HCT116 (cell line): ENCODE measurements around the gene RPL38. TPM values are rescaled to one million over a fixed set of nuclear protein-coding genes. Genes with fewer than 3 reads are reported as not detected.

Experiments
- ATAC-seq: fragments of 200-7000 bp; cut with Tn5 transposase; 2 replicates; pipeline ENCODE4 v1.9.1; 2020; ENCODE audit warnings: mild to moderate bottlenecking, moderate library complexity
- BruUV-seq: library from RNA; stranded (reverse); fragments of 400-500 nt; replicated peaks from 2 replicates; lab custom pipeline; 2021; lab: Mats Ljungman, UMichigan
- CTCF ChIA-PET: fragments of 300-600 bp; sonication (Branson Sonifier 250); formaldehyde crosslinking; loops from one replicate; lab custom pipeline; 2021; ENCODE audit warnings: antibody characterized with exemption; lab: Charles Lee
- POLR2A ChIA-PET: fragments of 300-600, 350-600 bp; sonication (Branson Sonifier 250); formaldehyde crosslinking; loops from one replicate; lab custom pipeline; 2021; ENCODE audit warnings: antibody characterized with exemption; lab: Charles Lee
- RAD21 ChIA-PET, 2 experiments: fragments of 300-600 bp; sonication (Branson Sonifier 250); formaldehyde crosslinking; loops; one replicate each; lab custom pipeline; 2023; ENCODE audit warnings: low total read pairs in 2 of 2; ENCODE audit not compliant: uncharacterized antibody in 2 of 2, unreplicated experiment in 2 of 2, low non-redundant PET in 1 of 2; lab: Charles Lee
- DNase-seq: peaks from one replicate; pipeline ENCODE4 v3.0.0-alpha.2; 2010; ENCODE audit warnings: low read depth, low spot score
- H2AFZ ChIP-seq: fragments of 200-600 bp; shearing (Covaris generic), sonication (generic); 2 replicates; pipeline ENCODE4 v1.6.1; 2017; ENCODE audit warnings: low read depth, mixed run types, mixed read lengths, antibody characterized with exemption, low read length; ENCODE audit not compliant: poor library complexity, severe bottlenecking
- H3K27ac ChIP-seq: 2 replicates; pipeline ENCODE4 v1.5.1; 2012; ENCODE audit warnings: low read depth, low read length
- H3K27me3 ChIP-seq: fragments of 200-600 bp; sonication (generic); 2 replicates; pipeline ENCODE4 v1.6.1; 2016; ENCODE audit warnings: mixed run types, low read length, mixed read lengths; ENCODE audit not compliant: insufficient read depth
- H3K36me3 ChIP-seq, 2 experiments: fragments of 200-500 bp in 1 of 2; fragments of 200-600 bp in 1 of 2; sonication (Bioruptor generic) in 1 of 2; sonication (generic) in 1 of 2; 2 replicates each; pipeline versions ENCODE4 v1.5.1 to v1.6.1; 2014 to 2016; ENCODE audit warnings: low read length in 2 of 2, inconsistent platforms in 1 of 2, mixed read lengths in 1 of 2, mixed run types in 1 of 2; ENCODE audit not compliant: insufficient read depth in 2 of 2, control insufficient read depth in 1 of 2
- H3K4me1 ChIP-seq, 2 experiments: fragments of 200-600 bp in 1 of 2; sonication (generic) in 1 of 2; 2 replicates each; pipeline versions ENCODE4 v1.5.1 to v1.6.1; 2012 to 2017; ENCODE audit warnings: low read length in 2 of 2, inconsistent platforms in 1 of 2, mild to moderate bottlenecking in 1 of 2, mixed read lengths in 1 of 2, mixed run types in 1 of 2, moderate library complexity in 1 of 2; ENCODE audit not compliant: insufficient read depth in 2 of 2, control insufficient read depth in 1 of 2
- H3K4me2 ChIP-seq: fragments of 200-600 bp; sonication (generic); 2 replicates; pipeline ENCODE4 v1.6.1; 2017; ENCODE audit warnings: mixed run types, low read length, mixed read lengths
- H3K4me3 ChIP-seq, 2 experiments: fragments of 200-600 bp in 1 of 2; sonication (generic) in 1 of 2; replicated peaks in 1 of 2; 2 replicates each; pipeline ENCODE4 v1.5.1; 2011 to 2016; ENCODE audit warnings: low read length in 2 of 2, control low read depth in 1 of 2, low read depth in 1 of 2, mild to moderate bottlenecking in 1 of 2, mixed read lengths in 1 of 2, mixed run types in 1 of 2
- H3K79me2 ChIP-seq: fragments of 200-600 bp; sonication (generic); 2 replicates; pipeline ENCODE4 v1.6.1; 2017; ENCODE audit warnings: mild to moderate bottlenecking, mixed run types, low read length, moderate library complexity, mixed read lengths; ENCODE audit not compliant: insufficient read depth
- H3K9ac ChIP-seq: fragments of 200-600 bp; sonication (generic); 2 replicates; pipeline ENCODE4 v1.6.1; 2016; ENCODE audit warnings: low read length, mixed read lengths
- H3K9me2 ChIP-seq: fragments of 200-600 bp; sonication (generic), shearing (Covaris generic); 2 replicates; pipeline ENCODE4 v1.6.1; 2017; ENCODE audit warnings: mixed run types, mild to moderate bottlenecking, moderate library complexity; ENCODE audit not compliant: insufficient read depth
- H3K9me3 ChIP-seq, 2 experiments: fragments of 200-500 bp in 1 of 2; fragments of 200-600 bp in 1 of 2; sonication (Bioruptor generic) in 1 of 2; sonication (generic) in 1 of 2; 2 replicates each; pipeline ENCODE4 v1.6.1; 2014 to 2017; ENCODE audit warnings: low read length in 2 of 2, mixed read lengths in 2 of 2, inconsistent platforms in 1 of 2, low read depth in 1 of 2, mild to moderate bottlenecking in 1 of 2, mixed run types in 1 of 2, moderate library complexity in 1 of 2; ENCODE audit not compliant: control insufficient read depth in 1 of 2, insufficient read depth in 1 of 2
- H4K20me1 ChIP-seq: fragments of 200-600 bp; sonication (generic), shearing (Covaris generic); 2 replicates; pipeline ENCODE4 v1.6.1; 2017; ENCODE audit warnings: mixed run types, mild to moderate bottlenecking, moderate library complexity; ENCODE audit not compliant: insufficient read depth
- CBX3 ChIP-seq: IDR thresholded peaks from 2 replicates; pipeline ENCODE4 v1.6.1; 2012; ENCODE audit warnings: low read depth
- EZH2 ChIP-seq: fragments of 200-600 bp; sonication (generic); IDR thresholded peaks from 2 replicates; pipeline ENCODE4 v1.6.1; 2017; ENCODE audit warnings: antibody characterized with exemption, mixed run types
- EZH2phosphoT487 ChIP-seq: fragments of 200-600 bp; IDR thresholded peaks from 2 replicates; pipeline ENCODE4 v1.6.1; 2018; ENCODE audit warnings: antibody characterized with exemption, borderline replicate concordance
- JUND ChIP-seq: IDR thresholded peaks from 2 replicates; pipeline ENCODE4 v1.6.1; 2012
- POLR2AphosphoS5 ChIP-seq: IDR thresholded peaks from 2 replicates; pipeline ENCODE4 v1.6.1; 2011; ENCODE audit warnings: mild to moderate bottlenecking, low read depth, low read length, moderate library complexity
- RAD21 ChIP-seq: IDR thresholded peaks from 2 replicates; pipeline ENCODE4 v1.6.1; 2012; ENCODE audit warnings: low read depth, mild to moderate bottlenecking
- REST ChIP-seq: IDR thresholded peaks from 2 replicates; pipeline ENCODE4 v1.6.1; 2012; ENCODE audit warnings: low read depth
- SRF ChIP-seq: IDR thresholded peaks from 2 replicates; pipeline ENCODE4 v1.6.1; 2012; ENCODE audit warnings: low read depth
- TCF7L2 ChIP-seq: IDR thresholded peaks from 2 replicates; pipeline ENCODE4 v1.7.0; 2011; ENCODE audit warnings: borderline replicate concordance, inconsistent platforms; ENCODE audit not compliant: insufficient read depth, insufficient read length; ENCODE audit errors: extremely low read depth
- YY1 ChIP-seq: IDR thresholded peaks from 2 replicates; pipeline ENCODE4 v1.6.1; 2011; ENCODE audit warnings: low read length, low read depth, moderate library complexity, mild to moderate bottlenecking; ENCODE audit not compliant: insufficient replicate concordance; ENCODE audit errors: extremely low read depth
- intact Hi-C: fragments of 100-400 bp; cut with micrococcal nuclease; formaldehyde crosslinking; loops from 2 replicates; pipeline ENCODE4 v1.10.0; 2022
- total RNA-seq: library from RNA; stranded (reverse); gene quantifications from one replicate; pipeline ENCODE4 v1.2.1, GENCODE V29; 2021; ENCODE audit not compliant: unreplicated experiment
- TF ChIP-seq, protein P1 (sequence below): IDR thresholded peaks from 2 replicates; pipeline ENCODE4 v1.6.1; 2012

Gene RPL38
- total RNA-seq, 1 experiment from 2014 or later = 1,628 TPM

GRCh38 chr17:74249590-74250270, 46.3 kb downstream of the RPL38 start:
- RAD21 ChIA-PET = no interaction called here
- no peaks in the 10 kb centered on the region; a peak in 2 of 4 replicates for H3K36me3 ChIP-seq
- H2AFZ ChIP-seq = no peak overlapping the region
- ATAC-seq (no peak), DNase-seq (no peak)
- BruUV-seq = no TSS peak
- no peak overlapping the region for H3K27ac ChIP-seq
- no peaks in the 10 kb centered on the region for H3K27me3 ChIP-seq
- no peaks in the 10 kb centered on the region for H3K9me2 ChIP-seq
- H4K20me1 ChIP-seq = no peaks in the 10 kb centered on the region
- H3K9ac ChIP-seq = no peak overlapping the region
- no peaks in the 10 kb centered on the region for H3K9me3 ChIP-seq
- H3K79me2 ChIP-seq = no peaks in the 10 kb centered on the region
- CTCF ChIA-PET = no interaction called here
- H3K4me1 ChIP-seq = no peaks in the 10 kb centered on the region
- TF ChIP-seq POLR2AphosphoS5 (no peak), RAD21 (no peak), JUND (no peak), SRF (no peak)
- TF ChIP-seq, protein P1, sequence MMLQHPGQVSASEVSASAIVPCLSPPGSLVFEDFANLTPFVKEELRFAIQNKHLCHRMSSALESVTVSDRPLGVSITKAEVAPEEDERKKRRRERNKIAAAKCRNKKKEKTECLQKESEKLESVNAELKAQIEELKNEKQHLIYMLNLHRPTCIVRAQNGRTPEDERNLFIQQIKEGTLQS = no peak
- H3K4me2 ChIP-seq = no peak overlapping the region
- POLR2A ChIA-PET = no interaction called here
- H3K4me3 ChIP-seq = no peak overlapping the region
- intact Hi-C loops = no loop called here

- BruUV-seq = no TSS peak
- no peak for ATAC-seq
- RAD21 ChIA-PET = no interaction called here
- no peak overlapping the region for H3K9ac ChIP-seq
- no peaks in the 10 kb centered on the region for H3K9me3 ChIP-seq
- H3K79me2 ChIP-seq = no peaks in the 10 kb centered on the region
- no peaks in the 10 kb centered on the region for H3K9me2 ChIP-seq
- no peaks in the 10 kb centered on the region for H4K20me1 ChIP-seq
- no peak for TF ChIP-seq TCF7L2
- no peak for TF ChIP-seq EZH2phosphoT487
- no peak for TF ChIP-seq REST
- no peak for TF ChIP-seq EZH2
- TF ChIP-seq CBX3 = no peak
- no peak for TF ChIP-seq YY1
- TF ChIP-seq, all 23 proteins: peak for 0
- POLR2A ChIA-PET = no interaction called here
- no peaks in the 10 kb centered on the region for H3K4me1 ChIP-seq
- no peak overlapping the region for H2AFZ ChIP-seq
- H3K36me3 ChIP-seq = no peaks in the 10 kb centered on the region; a peak in 2 of 4 replicates
- intact Hi-C loops = no loop called here
- CTCF ChIA-PET = no interaction called here
- no peak overlapping the region for H3K4me3 ChIP-seq
- no peak overlapping the region for H3K27ac ChIP-seq
- DNase-seq = no peak
- H3K27me3 ChIP-seq = no peaks in the 10 kb centered on the region
- H3K4me2 ChIP-seq = no peak overlapping the region
These were observed 47.0 kb downstream of the RPL38 start for GRCh38 chr17:74250324-74250995.
